ENCODE data around the gene SLC16A12.

The SLC16A12 gene

GRCh38 chr10:89476150-89476549 lies 59.2 kb downstream of the SLC16A12 start:
- no peaks in the 10 kb centered on the region for H3K27me3 ChIP-seq (ENCODE audit: low read depth, low read length)
- H3K9ac ChIP-seq (ENCODE audit: low read length): no peak overlapping the region
- peaks cover 15% of the 10 kb centered on the region for H3K4me1 ChIP-seq (ENCODE audit: low read length)
- no peak overlapping the region for H3K4me2 ChIP-seq (ENCODE audit: low read length)
- no peaks in the 10 kb centered on the region for H4K20me1 ChIP-seq (ENCODE audit: insufficient read depth, low read length)
- H2AFZ ChIP-seq (ENCODE audit: low read depth, low read length): no peak overlapping the region
- H3K9me3 ChIP-seq (ENCODE audit: insufficient read depth, low read length): no peaks in the 10 kb centered on the region
- H3K36me3 ChIP-seq (replicated peaks; ENCODE audit: low read depth, low read length): no peaks in the 10 kb centered on the region
- H3K27ac ChIP-seq (ENCODE audit: low read length): no peak overlapping the region
- TF ChIP-seq CTCF (IDR thresholded peaks at IDR 0.05; ENCODE audit: low read depth, low read length) (no peak), EZH2phosphoT487 (IDR thresholded peaks at IDR 0.05; ENCODE audit: low read depth) (no peak)
- H3K79me2 ChIP-seq (ENCODE audit: low read length): no peaks in the 10 kb centered on the region
- H3K4me3 ChIP-seq (ENCODE audit: low read length): no peak overlapping the region

GRCh38 chr10:89475591-89475998 lies 59.8 kb downstream of the SLC16A12 start:
- H3K79me2 ChIP-seq (ENCODE audit: low read length): no peaks in the 10 kb centered on the region
- peaks cover 15% of the 10 kb centered on the region for H3K4me1 ChIP-seq (ENCODE audit: low read length)
- H3K36me3 ChIP-seq (replicated peaks; ENCODE audit: low read depth, low read length): no peaks in the 10 kb centered on the region
- H3K9ac ChIP-seq (ENCODE audit: low read length): no peak overlapping the region
- no peak overlapping the region for H3K4me2 ChIP-seq (ENCODE audit: low read length)
- H3K4me3 ChIP-seq (ENCODE audit: low read length): no peak overlapping the region
- no peaks in the 10 kb centered on the region for H3K9me3 ChIP-seq (ENCODE audit: insufficient read depth, low read length)
- TF ChIP-seq EZH2phosphoT487 (IDR thresholded peaks at IDR 0.05; ENCODE audit: low read depth) (no peak), CTCF (IDR thresholded peaks at IDR 0.05; ENCODE audit: low read depth, low read length) (no peak)
- no peaks in the 10 kb centered on the region for H3K27me3 ChIP-seq (ENCODE audit: low read depth, low read length)
- H3K27ac ChIP-seq (ENCODE audit: low read length): no peak overlapping the region
- H2AFZ ChIP-seq (ENCODE audit: low read depth, low read length): no peak overlapping the region
- H4K20me1 ChIP-seq (ENCODE audit: insufficient read depth, low read length): no peaks in the 10 kb centered on the region

- H3K9ac ChIP-seq (ENCODE audit: low read length): no peak overlapping the region
- H3K36me3 ChIP-seq (replicated peaks; ENCODE audit: low read depth, low read length): no peaks in the 10 kb centered on the region
- no peaks in the 10 kb centered on the region for H4K20me1 ChIP-seq (ENCODE audit: insufficient read depth, low read length)
- no peak overlapping the region for H2AFZ ChIP-seq (ENCODE audit: low read depth, low read length)
- H3K4me2 ChIP-seq (ENCODE audit: low read length): no peak overlapping the region
- H3K4me1 ChIP-seq (ENCODE audit: low read length): peaks cover 15% of the 10 kb centered on the region
- no peaks in the 10 kb centered on the region for H3K79me2 ChIP-seq (ENCODE audit: low read length)
- H3K9me3 ChIP-seq (ENCODE audit: insufficient read depth, low read length): no peaks in the 10 kb centered on the region
- H3K27ac ChIP-seq (ENCODE audit: low read length): no peak overlapping the region
- TF ChIP-seq CTCF (IDR thresholded peaks at IDR 0.05; ENCODE audit: low read depth, low read length): no peak
- TF ChIP-seq EZH2phosphoT487 (IDR thresholded peaks at IDR 0.05; ENCODE audit: low read depth): no peak
- H3K27me3 ChIP-seq (ENCODE audit: low read depth, low read length): no peaks in the 10 kb centered on the region
- no peak overlapping the region for H3K4me3 ChIP-seq (ENCODE audit: low read length)
Observed at GRCh38 chr10:89475125-89475524, 60.3 kb downstream of the SLC16A12 start.

- no peaks in the 10 kb centered on the region for H4K20me1 ChIP-seq (ENCODE audit: insufficient read depth, low read length)
- H2AFZ ChIP-seq (ENCODE audit: low read depth, low read length): no peak overlapping the region
- peaks cover 15% of the 10 kb centered on the region for H3K4me1 ChIP-seq (ENCODE audit: low read length)
- no peaks in the 10 kb centered on the region for H3K79me2 ChIP-seq (ENCODE audit: low read length)
- no peak overlapping the region for H3K27ac ChIP-seq (ENCODE audit: low read length)
- H3K4me3 ChIP-seq (ENCODE audit: low read length): no peak overlapping the region
- H3K9me3 ChIP-seq (ENCODE audit: insufficient read depth, low read length): no peaks in the 10 kb centered on the region
- TF ChIP-seq CTCF (IDR thresholded peaks at IDR 0.05; ENCODE audit: low read depth, low read length): no peak
- H3K9ac ChIP-seq (ENCODE audit: low read length): no peak overlapping the region
- no peak overlapping the region for H3K4me2 ChIP-seq (ENCODE audit: low read length)
- H3K27me3 ChIP-seq (ENCODE audit: low read depth, low read length): no peaks in the 10 kb centered on the region
- no peaks in the 10 kb centered on the region for H3K36me3 ChIP-seq (replicated peaks; ENCODE audit: low read depth, low read length)
Observed at GRCh38 chr10:89474452-89474851, 60.9 kb downstream of the SLC16A12 start.
